NB4 (cell line): Measurements from ENCODE around the gene MRPL44.

ENCODE experiments used
- DNase-seq: peaks from one replicate; pipeline ENCODE4 v3.0.0; 2010; ENCODE audit warnings: low read depth
- H3K4me3 ChIP-seq: one replicate; pipeline ENCODE4 v1.5.1; 2011; ENCODE audit warnings: mild to moderate bottlenecking, low read depth, low read length, moderate library complexity
- MYC ChIP-seq: IDR thresholded peaks from 2 replicates; pipeline ENCODE4 v1.6.1; 2011; ENCODE audit warnings: low read depth, low read length
- POLR2A ChIP-seq: IDR thresholded peaks from 2 replicates; pipeline ENCODE4 v1.6.1; 2011; ENCODE audit warnings: mild to moderate bottlenecking; ENCODE audit not compliant: insufficient read length; ENCODE audit errors: extremely low read depth
- TF ChIP-seq, protein P1 (sequence below): IDR thresholded peaks from 2 replicates; pipeline ENCODE4 v1.6.1; 2011; ENCODE audit warnings: low read depth, low read length
- TF ChIP-seq, protein P2 (sequence below): IDR thresholded peaks from one replicate; pipeline ENCODE4 v1.5.1; 2012; ENCODE audit warnings: low read depth, low read length

Gene MRPL44

DNA sequence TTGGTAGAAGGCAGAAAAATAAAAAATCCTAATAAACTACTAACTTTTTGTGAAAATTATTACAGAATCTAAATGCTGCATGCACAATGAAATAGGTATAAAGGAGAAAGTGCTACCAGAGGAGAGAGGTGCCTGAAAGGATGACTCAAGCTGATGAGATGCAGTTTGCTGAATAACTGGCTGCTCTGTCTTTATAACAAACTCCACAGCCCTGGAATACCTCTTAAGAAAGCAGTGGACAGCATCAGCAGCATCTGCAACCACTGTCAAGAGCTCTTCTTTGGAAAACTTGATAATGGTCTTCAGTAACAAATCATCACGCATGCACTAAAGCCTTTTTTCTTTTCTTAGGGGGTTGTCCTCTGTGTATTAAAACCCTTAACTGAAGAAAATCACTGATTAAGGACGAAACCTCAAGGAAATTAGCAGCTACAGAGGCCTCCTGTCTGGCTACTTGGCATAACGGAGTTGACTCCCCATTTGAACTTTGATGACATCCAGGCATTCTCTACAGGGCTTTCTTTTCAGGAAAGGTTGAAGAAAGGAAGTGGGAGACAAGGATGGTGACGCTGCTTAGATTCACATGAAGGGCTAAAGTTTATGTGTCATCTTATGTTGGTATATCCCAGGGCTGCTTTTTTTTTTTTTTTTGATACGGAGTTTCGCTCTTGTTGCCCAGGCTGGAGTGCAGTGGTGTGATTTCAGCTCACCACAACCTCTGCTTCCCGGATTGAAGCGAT lies 40.9 kb upstream of the MRPL44 start:
- no peak overlapping the region for H3K4me3 ChIP-seq
- TF ChIP-seq MYC, result no peak
- TF ChIP-seq POLR2A, result no peak
- TF ChIP-seq, protein P1, sequence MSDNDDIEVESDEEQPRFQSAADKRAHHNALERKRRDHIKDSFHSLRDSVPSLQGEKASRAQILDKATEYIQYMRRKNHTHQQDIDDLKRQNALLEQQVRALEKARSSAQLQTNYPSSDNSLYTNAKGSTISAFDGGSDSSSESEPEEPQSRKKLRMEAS, result no peak
- TF ChIP-seq, protein P2, sequence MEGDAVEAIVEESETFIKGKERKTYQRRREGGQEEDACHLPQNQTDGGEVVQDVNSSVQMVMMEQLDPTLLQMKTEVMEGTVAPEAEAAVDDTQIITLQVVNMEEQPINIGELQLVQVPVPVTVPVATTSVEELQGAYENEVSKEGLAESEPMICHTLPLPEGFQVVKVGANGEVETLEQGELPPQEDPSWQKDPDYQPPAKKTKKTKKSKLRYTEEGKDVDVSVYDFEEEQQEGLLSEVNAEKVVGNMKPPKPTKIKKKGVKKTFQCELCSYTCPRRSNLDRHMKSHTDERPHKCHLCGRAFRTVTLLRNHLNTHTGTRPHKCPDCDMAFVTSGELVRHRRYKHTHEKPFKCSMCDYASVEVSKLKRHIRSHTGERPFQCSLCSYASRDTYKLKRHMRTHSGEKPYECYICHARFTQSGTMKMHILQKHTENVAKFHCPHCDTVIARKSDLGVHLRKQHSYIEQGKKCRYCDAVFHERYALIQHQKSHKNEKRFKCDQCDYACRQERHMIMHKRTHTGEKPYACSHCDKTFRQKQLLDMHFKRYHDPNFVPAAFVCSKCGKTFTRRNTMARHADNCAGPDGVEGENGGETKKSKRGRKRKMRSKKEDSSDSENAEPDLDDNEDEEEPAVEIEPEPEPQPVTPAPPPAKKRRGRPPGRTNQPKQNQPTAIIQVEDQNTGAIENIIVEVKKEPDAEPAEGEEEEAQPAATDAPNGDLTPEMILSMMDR, result no peak
- no peak for DNase-seq

DNA sequence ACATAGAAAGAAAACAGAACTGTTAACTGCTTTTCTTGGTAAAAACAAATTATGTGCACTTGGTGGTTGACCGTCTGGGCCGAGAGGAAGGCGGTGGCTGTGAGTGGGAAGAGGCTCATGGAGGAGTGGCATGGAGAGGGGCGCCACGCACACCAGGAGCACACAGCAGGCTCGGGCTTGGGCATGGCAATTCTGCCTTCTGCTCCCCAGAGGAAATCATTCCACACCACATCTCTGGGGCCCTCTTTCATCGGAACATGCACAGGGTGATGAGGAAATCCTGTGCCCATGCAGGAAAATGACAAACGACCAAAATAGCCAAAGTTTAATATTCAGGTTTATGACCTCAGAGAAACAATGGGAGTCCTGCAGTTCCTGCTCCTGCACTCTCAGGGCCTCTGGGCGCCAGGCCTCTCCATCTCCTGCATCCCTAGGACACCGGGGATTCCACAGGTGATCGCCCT lies 38.6 kb upstream of the MRPL44 start:
- DNase-seq, result no peak
- no peak for TF ChIP-seq MYC
- TF ChIP-seq, protein P2, result no peak
- no peak for TF ChIP-seq POLR2A
- TF ChIP-seq, protein P1, result no peak
- H3K4me3 ChIP-seq, result no peak overlapping the region

DNA sequence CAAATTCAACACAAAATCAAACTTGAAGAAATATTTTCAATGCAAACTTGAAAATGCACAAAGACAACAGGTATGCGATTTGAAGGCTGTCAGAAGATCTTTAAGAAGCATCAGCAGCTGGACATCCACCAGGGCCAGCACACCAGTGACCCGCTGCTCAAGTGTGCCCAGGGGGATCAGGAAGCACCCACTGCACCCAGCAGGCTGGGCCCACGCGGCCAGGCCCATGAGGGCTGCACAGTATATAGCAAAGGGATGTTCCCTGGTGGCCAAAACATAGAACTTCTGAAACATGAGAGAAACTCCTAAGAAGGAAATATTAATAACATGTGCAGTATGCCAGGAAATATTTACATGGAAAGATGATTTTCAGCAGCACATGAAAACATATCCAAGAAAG lies 37.2 kb upstream of the MRPL44 start:
- DNase-seq, result no peak
- TF ChIP-seq, protein P1, result no peak
- no peak for TF ChIP-seq MYC
- TF ChIP-seq, protein P2, result no peak
- no peak for TF ChIP-seq POLR2A
- no peak overlapping the region for H3K4me3 ChIP-seq

DNA sequence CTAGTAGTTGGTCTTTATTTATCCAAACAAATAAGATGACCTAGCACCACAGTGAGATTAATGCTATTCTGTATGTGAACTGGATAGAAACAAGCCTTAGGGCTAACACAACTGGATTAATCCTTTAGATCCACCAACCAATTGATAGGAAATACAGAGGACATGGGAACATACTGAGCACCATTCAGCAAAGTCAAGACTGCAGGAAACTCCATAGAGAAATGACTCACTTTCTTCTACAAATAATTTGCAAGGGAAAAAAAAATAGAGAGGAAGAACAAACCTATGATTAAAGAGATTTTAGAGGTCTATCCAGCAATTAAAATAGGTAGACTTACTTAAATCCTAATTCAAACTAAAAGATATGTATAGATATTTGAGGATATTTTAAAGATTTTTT lies 36.1 kb upstream of the MRPL44 start:
- DNase-seq, result no peak
- TF ChIP-seq MYC, result no peak
- TF ChIP-seq, protein P1, result no peak
- TF ChIP-seq, protein P2, result no peak
- TF ChIP-seq POLR2A, result no peak
- H3K4me3 ChIP-seq, result no peak overlapping the region

DNA sequence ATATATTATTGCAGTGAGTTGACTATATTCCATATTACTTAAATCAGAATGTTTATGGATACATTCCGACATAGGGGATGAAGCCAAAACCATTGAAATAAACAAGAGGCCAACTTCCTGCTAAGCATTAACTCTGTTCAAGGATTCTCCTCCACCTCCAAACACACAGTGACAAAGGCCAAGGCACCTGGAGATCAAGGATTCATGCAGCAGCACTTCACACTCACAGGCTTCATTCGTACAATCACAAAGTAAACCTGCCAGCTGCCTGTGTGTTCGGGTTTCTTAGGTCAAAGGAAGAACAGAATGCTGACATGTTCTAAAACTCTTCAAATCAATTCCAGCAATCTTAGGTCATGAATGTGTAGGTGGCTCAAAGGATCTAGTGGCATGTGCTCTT lies 35.0 kb upstream of the MRPL44 start:
- no peak for DNase-seq
- no peak overlapping the region for H3K4me3 ChIP-seq
- TF ChIP-seq MYC, result no peak
- TF ChIP-seq POLR2A, result no peak
- TF ChIP-seq, protein P2, result no peak
- TF ChIP-seq, protein P1, result no peak

DNA sequence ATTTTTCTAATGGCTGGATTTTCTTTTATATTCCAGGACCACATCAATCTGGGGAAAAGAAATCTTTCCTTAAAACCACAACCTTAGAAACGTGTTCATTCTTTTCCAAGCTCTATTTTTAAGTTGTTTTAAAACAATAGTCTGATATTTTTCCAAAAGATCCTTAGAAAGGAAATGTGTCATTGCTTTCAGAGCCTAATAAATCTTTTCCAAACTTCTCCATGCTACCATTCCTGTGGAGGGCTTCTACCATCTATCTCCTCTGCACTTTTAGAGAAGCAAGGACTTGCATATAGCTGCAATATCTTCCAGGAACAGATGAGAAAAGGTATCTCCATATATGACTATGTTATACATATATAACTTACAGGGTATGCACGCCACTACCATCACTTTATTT lies 33.3 kb upstream of the MRPL44 start:
- no peak overlapping the region for H3K4me3 ChIP-seq
- DNase-seq, result no peak
- TF ChIP-seq MYC, result no peak
- no peak for TF ChIP-seq POLR2A
- TF ChIP-seq, protein P2, result no peak
- TF ChIP-seq, protein P1, result no peak
